DOHH2 (cell line): ENCODE measurements around the gene PDCL2.

Source experiments
- CTCF ChIP-seq: fragments of 200-600 bp; sonication (generic); IDR thresholded peaks from one replicate; pipeline ENCODE4 v1.5.1; 2014; ENCODE audit warnings: antibody characterized with exemption, mild to moderate bottlenecking, low read depth, low read length; ENCODE audit not compliant: poor library complexity, severe bottlenecking
- EZH2phosphoT487 ChIP-seq: fragments of 200-600 bp; sonication (generic); IDR thresholded peaks from 2 replicates; pipeline ENCODE4 v1.6.1; 2017; ENCODE audit warnings: borderline replicate concordance, mild to moderate bottlenecking, antibody characterized with exemption, low read length, moderate library complexity, mixed read lengths

GRCh38 chr4:55604996-55605395, 13.0 kb upstream of the PDCL2 start:
- TF ChIP-seq CTCF (no peak), EZH2phosphoT487 (no peak)
